ENCODE data around the gene MTHFD1. TPM values are rescaled to one million over a fixed set of nuclear protein-coding genes. Genes with fewer than 3 reads are reported as not detected.

MTHFD1 gene
- total RNA-seq, 1 donor from 2014 or later = 161 TPM

- Mint-ChIP-seq H3K27ac (ENCODE audit: unreplicated experiment) (no peak overlapping the region), H3K27me3 (ENCODE audit: low read depth) (no peaks in the 10 kb centered on the region), H3K36me3 (ENCODE audit: low read depth) (no peaks in the 10 kb centered on the region), H3K4me3 (peak overlapping the region; percentile 90), H3K9me3 (no peaks in the 10 kb centered on the region), H3K4me1 (peaks cover 70% of the 10 kb centered on the region)
- no peak for DNase-seq (ENCODE audit: low read depth, low spot score)
- TF ChIP-seq CTCF (conservative IDR thresholded peaks at IDR 0.05) = no peak
Measured at GRCh38 chr14:64506721-64507120, 118.6 kb downstream of the MTHFD1 start.

GRCh38 chr14:64507376-64508156, 119.4 kb downstream of the MTHFD1 start:
- H3K4me1 Mint-ChIP-seq = peaks cover 62% of the 10 kb centered on the region

GRCh38 chr14:64508215-64508776, 120.1 kb downstream of the MTHFD1 start:
- no peak overlapping the region for H3K27ac Mint-ChIP-seq (ENCODE audit: unreplicated experiment)
- H3K9me3 Mint-ChIP-seq = no peaks in the 10 kb centered on the region
- no peak for DNase-seq (ENCODE audit: low read depth, low spot score)
- H3K4me1 Mint-ChIP-seq = peaks cover 56% of the 10 kb centered on the region
- no peaks in the 10 kb centered on the region for H3K27me3 Mint-ChIP-seq (ENCODE audit: low read depth)
- no peaks in the 10 kb centered on the region for H3K36me3 Mint-ChIP-seq (ENCODE audit: low read depth)
- H3K4me3 Mint-ChIP-seq = peak overlapping the region; percentile 90
- no peak for TF ChIP-seq CTCF (conservative IDR thresholded peaks at IDR 0.05)

More at GRCh38 chr14:64507376-64508156, 119.4 kb downstream of the MTHFD1 start:
- TF ChIP-seq CTCF (conservative IDR thresholded peaks at IDR 0.05) = no peak
- DNase-seq (ENCODE audit: low read depth, low spot score) = no peak
- H3K36me3 Mint-ChIP-seq (ENCODE audit: low read depth) = no peaks in the 10 kb centered on the region
- H3K4me3 Mint-ChIP-seq = peak overlapping the region; percentile 90
- H3K27me3 Mint-ChIP-seq (ENCODE audit: low read depth) = no peaks in the 10 kb centered on the region
- H3K9me3 Mint-ChIP-seq = no peaks in the 10 kb centered on the region
- no peak overlapping the region for H3K27ac Mint-ChIP-seq (ENCODE audit: unreplicated experiment)

- H3K9me3 Mint-ChIP-seq = no peaks in the 10 kb centered on the region
- no peaks in the 10 kb centered on the region for H3K36me3 Mint-ChIP-seq (ENCODE audit: low read depth)
- H3K27ac Mint-ChIP-seq (ENCODE audit: unreplicated experiment) = no peak overlapping the region
- no peak for TF ChIP-seq CTCF (conservative IDR thresholded peaks at IDR 0.05)
- H3K4me3 Mint-ChIP-seq = peak overlapping the region; percentile 58
- DNase-seq (ENCODE audit: low read depth, low spot score) = no peak
- H3K4me1 Mint-ChIP-seq = peaks cover 56% of the 10 kb centered on the region
- no peaks in the 10 kb centered on the region for H3K27me3 Mint-ChIP-seq (ENCODE audit: low read depth)
Measured at GRCh38 chr14:64509036-64509435, 120.9 kb downstream of the MTHFD1 start.

Other genes with a start within 250 kb of the MTHFD1 start
- 0.20 and 0.33 TPM in 2 replicates for gene ESR2, start 94.0 kb upstream of the MTHFD1 start, total RNA-seq
- 1.3 and 1.4 TPM in 2 replicates for gene AKAP5, start 77.1 kb downstream of the MTHFD1 start, total RNA-seq
- 14.1 and 14.4 TPM in 2 replicates for gene ZBTB25, start 115.5 kb downstream of the MTHFD1 start, total RNA-seq
- gene ZBTB1, start 116.4 kb downstream of the MTHFD1 start, total RNA-seq = 36.0 and 41.4 TPM in 2 replicates
- 2.6 and 2.7 TPM in 2 replicates for gene HSPA2, start 152.4 kb downstream of the MTHFD1 start, total RNA-seq
- 0.33 and 1.1 TPM in 2 replicates for gene PPP1R36, start 161.6 kb downstream of the MTHFD1 start, total RNA-seq